ENCODE results near the gene SC5D. TPM values are rescaled to one million over a fixed set of nuclear protein-coding genes. Genes with fewer than 3 reads are reported as not detected.
A peak's percentile ranks its signal among the peaks of the same experiment; 100 is the strongest.

Gene SC5D
- total RNA-seq, 1 donor from 2014 or later: 18.0 TPM

- DNase-seq (no peak), ATAC-seq (ENCODE audit: poor library complexity) (peak; percentile 87)
- intact Hi-C loops (cut with DNase I): loop anchor here (2.0 kb wide), 2 partner anchors 211 to 269 kb away; no protein-coding TSS in a partner anchor
Observed at GRCh38 chr11:121321614-121322243, 29.2 kb downstream of the SC5D start.

- DNase-seq (no peak), ATAC-seq (ENCODE audit: poor library complexity) (no peak)
- intact Hi-C loops (cut with DNase I): no loop called here
Observed at GRCh38 chr11:121323046-121323607, 30.6 kb downstream of the SC5D start.

GRCh38 chr11:121326230-121326629 lies 33.7 kb downstream of the SC5D start:
- DNase-seq (no peak), ATAC-seq (ENCODE audit: poor library complexity) (no peak)
- intact Hi-C loops (cut with DNase I): no loop called here

- DNase-seq (no peak), ATAC-seq (ENCODE audit: poor library complexity) (no peak)
- intact Hi-C loops (cut with DNase I): no loop called here
Observed at GRCh38 chr11:121327553-121327952, 35.0 kb downstream of the SC5D start.

- intact Hi-C loops (cut with DNase I): no loop called here
- no peak for ATAC-seq (ENCODE audit: poor library complexity)
- no peak for DNase-seq
Observed at GRCh38 chr11:121328176-121328966, 35.8 kb downstream of the SC5D start.

- DNase-seq (no peak), ATAC-seq (ENCODE audit: poor library complexity) (no peak)
- intact Hi-C loops (cut with DNase I): no loop called here
Observed at GRCh38 chr11:121328967-121329679, 36.6 kb downstream of the SC5D start.

GRCh38 chr11:121329781-121330395 lies 37.3 kb downstream of the SC5D start:
- intact Hi-C loops (cut with DNase I): loop anchor here (10.0 kb wide), 1 partner anchor 85 kb away; no protein-coding TSS in a partner anchor
- no peak for DNase-seq
- no peak for ATAC-seq (ENCODE audit: poor library complexity)

- intact Hi-C loops (cut with DNase I): loop anchor here (10.0 kb wide), 1 partner anchor 84 kb away; no protein-coding TSS in a partner anchor
- DNase-seq: no peak
- ATAC-seq (ENCODE audit: poor library complexity): peak; percentile 92
Observed at GRCh38 chr11:121330614-121331435, 38.3 kb downstream of the SC5D start.

- no peak for DNase-seq
- intact Hi-C loops (cut with DNase I): loop anchor here (10.0 kb wide), 1 partner anchor 80 kb away; no protein-coding TSS in a partner anchor
- ATAC-seq (ENCODE audit: poor library complexity): no peak
Observed at GRCh38 chr11:121334973-121335710, 42.6 kb downstream of the SC5D start.

- intact Hi-C loops (cut with DNase I): loop anchor here (10.0 kb wide), 1 partner anchor 78 kb away; no protein-coding TSS in a partner anchor
- ATAC-seq (ENCODE audit: poor library complexity) (no peak), DNase-seq (no peak)
Observed at GRCh38 chr11:121336279-121336937, 43.8 kb downstream of the SC5D start.

- DNase-seq (no peak), ATAC-seq (ENCODE audit: poor library complexity) (no peak)
- intact Hi-C loops (cut with DNase I): loop anchor here (10.0 kb wide), 1 partner anchor 78 kb away; no protein-coding TSS in a partner anchor
Observed at GRCh38 chr11:121337078-121337477, 44.5 kb downstream of the SC5D start.

- intact Hi-C loops (cut with DNase I): loop anchor here (10.0 kb wide), 1 partner anchor 77 kb away; no protein-coding TSS in a partner anchor
- DNase-seq (no peak), ATAC-seq (ENCODE audit: poor library complexity) (peak; percentile 73)
Observed at GRCh38 chr11:121337740-121338272, 45.2 kb downstream of the SC5D start.

- DNase-seq (no peak), ATAC-seq (ENCODE audit: poor library complexity) (no peak)
- intact Hi-C loops (cut with DNase I): loop anchor here (10.0 kb wide), 1 partner anchor 76 kb away; no protein-coding TSS in a partner anchor
Observed at GRCh38 chr11:121338536-121338935, 46.0 kb downstream of the SC5D start.

GRCh38 chr11:121340032-121340580 lies 47.5 kb downstream of the SC5D start:
- ATAC-seq (ENCODE audit: poor library complexity) (no peak), DNase-seq (no peak)
- intact Hi-C loops (cut with DNase I): no loop called here

GRCh38 chr11:121341609-121342008 lies 49.0 kb downstream of the SC5D start:
- intact Hi-C loops (cut with DNase I): no loop called here
- DNase-seq (no peak), ATAC-seq (ENCODE audit: poor library complexity) (no peak)

GRCh38 chr11:121344824-121345223 lies 52.3 kb downstream of the SC5D start:
- intact Hi-C loops (cut with DNase I): no loop called here
- no peak for DNase-seq
- no peak for ATAC-seq (ENCODE audit: poor library complexity)
